Activated CD8-positive, alpha-beta memory T cell treated with anti-CD3 and anti-CD28 coated beads for 36 hours (primary cell): ENCODE results near the gene SLIT3. TPM values are rescaled to one million over a fixed set of nuclear protein-coding genes. Genes with fewer than 3 reads are reported as not detected.

Experiments
- CTCF ChIA-PET: fragments of 350-600 bp; sonication (Branson Sonifier 250); formaldehyde crosslinking; loops from one replicate; lab custom pipeline; 2021; ENCODE audit warnings: antibody characterized with exemption; lab: Charles Lee
- POLR2A ChIA-PET: fragments of 350-600 bp; sonication (Branson Sonifier 250); formaldehyde crosslinking; loops from one replicate; lab custom pipeline; 2021; ENCODE audit warnings: antibody characterized with exemption; lab: Charles Lee
- total RNA-seq, 2 experiments: library from RNA; stranded (reverse); gene quantifications; one replicate each; pipeline ENCODE4 v1.2.3, GENCODE V29; 2021

Gene SLIT3
- total RNA-seq, 2 experiments from 2014 or later = 0.50 to 0.76 TPM

DNA sequence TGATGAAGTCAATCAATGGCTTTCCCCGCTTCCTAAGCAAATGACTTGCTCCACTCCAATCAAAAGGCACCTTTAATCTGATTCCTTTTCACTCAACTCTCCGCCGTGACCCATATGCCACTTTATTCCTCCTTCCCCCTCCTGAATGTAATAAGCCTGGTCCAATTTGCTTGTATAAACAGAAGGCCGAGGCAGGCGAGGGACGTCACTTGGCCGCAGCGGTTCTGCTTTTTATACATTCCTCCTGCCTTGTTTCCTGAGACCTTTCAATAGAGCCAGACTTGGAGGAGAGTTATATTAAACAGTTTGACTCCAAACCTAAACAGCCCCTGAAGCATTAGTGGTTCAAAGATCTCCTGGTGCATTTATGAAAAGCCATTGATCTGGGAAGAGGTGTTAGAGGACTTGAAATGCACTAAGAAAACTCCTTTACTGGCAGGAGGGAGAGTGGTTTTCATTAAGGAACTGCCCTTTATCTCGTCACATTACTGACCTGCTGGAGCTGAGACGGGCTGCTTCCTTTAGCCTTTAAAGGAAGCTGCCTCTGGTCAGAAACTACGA is 273.4 kb downstream of the SLIT3 start:
- CTCF ChIA-PET = no interaction called here

DNA sequence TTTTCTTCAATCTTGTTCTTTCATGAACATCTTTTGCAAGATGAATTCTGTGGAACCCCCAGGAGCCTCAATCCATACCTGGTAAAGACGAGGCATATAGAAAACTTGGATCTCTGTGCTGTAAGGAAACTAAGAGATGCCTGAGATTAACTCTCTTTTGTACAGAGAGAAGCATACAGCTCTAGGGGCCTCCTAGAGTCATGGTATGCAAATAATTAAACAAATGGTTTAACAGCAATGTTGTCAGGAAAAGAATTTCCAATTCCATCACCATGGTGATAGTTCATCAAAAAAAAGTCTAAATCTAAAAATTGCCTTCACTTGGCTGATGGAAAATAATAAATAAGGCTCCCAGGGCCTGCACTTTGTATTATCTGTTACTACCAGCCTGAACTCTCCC is 275.4 kb downstream of the SLIT3 start:
- ChIA-PET POLR2A (no interaction called here), CTCF (no interaction called here)

More for the DNA sequence above, 273.4 kb downstream of the SLIT3 start:
- POLR2A ChIA-PET = no interaction called here

DNA sequence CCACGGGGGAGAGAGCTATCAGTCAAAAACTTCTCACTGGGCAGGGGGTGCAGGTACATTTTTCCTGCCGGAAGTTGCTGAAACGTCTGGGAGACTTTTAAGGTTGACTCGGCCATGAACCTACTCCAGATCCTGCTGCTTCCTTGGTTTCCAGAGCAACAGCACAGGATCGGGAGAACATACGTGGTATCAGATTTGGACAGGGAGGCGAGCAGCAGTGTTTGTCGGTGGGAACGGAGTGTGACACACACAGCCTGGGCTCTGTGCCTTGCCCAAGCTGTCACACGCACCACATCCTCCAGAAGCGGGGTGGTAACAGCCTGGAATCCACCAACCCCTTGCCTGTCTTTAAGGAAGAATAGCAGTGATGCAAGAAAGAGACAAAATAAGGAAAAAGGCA is 276.5 kb downstream of the SLIT3 start:
- CTCF ChIA-PET = no interaction called here
- POLR2A ChIA-PET = no interaction called here

DNA sequence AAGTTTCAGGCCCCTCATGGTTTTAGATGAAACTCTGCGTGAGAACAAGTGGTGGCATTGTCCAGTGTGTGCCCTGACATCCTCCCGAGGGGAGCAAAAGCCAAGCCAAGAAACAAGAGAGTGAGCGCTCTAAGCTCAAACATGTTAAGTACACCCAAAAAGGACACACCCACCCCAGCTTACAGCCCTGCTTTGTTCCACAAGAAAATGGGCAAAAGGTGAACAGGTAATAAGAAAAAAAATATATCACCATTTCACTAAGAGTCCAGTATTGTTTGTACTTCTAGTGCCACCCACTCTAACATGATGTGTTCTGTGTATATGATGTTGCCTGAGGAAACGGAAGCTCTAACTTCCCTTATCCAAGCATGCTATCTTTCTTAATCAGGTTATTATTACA is 278.2 kb downstream of the SLIT3 start:
- POLR2A ChIA-PET = no interaction called here

DNA sequence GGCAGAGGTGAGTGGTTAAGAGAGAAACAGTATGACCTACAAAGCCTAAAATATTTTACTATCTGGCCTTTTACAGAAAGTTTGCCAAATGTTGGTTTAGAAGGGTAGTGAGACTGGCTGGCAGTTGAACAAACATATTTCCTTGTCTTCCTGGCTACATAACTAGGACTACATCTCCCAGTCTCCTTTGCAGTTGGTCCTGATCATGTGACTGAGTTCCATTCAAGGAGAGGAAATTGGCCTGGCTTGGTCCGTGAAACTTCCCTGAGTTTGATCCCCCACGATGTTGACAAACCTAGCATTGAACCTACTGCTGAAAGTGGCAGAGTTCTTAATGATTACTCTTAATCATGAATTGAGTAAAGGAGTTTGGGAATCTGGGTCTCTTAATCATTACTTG is 280.8 kb downstream of the SLIT3 start:
- ChIA-PET CTCF (no interaction called here), POLR2A (no interaction called here)

More for the DNA sequence above, 278.2 kb downstream of the SLIT3 start:
- CTCF ChIA-PET = no interaction called here

DNA sequence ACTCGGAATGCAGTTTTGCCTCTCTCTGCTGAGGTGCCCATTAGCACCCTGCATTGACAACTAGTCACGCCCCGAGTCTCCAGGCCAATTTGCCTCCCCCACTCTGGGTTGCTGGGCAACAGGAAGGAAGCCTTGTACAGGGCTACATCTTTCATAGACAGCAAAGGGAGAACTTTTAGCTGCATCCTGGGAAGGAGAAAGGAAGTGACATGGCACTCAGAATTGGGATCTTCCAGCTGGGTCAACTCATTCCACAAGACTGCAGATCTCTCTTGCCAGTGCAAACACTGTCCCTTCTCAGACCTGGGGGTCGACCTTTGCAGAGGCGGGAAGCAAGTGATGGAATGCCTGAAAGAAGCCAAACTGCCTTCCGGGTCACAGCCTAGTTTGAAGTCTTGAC is 282.0 kb downstream of the SLIT3 start:
- ChIA-PET POLR2A (no interaction called here), CTCF (no interaction called here)

DNA sequence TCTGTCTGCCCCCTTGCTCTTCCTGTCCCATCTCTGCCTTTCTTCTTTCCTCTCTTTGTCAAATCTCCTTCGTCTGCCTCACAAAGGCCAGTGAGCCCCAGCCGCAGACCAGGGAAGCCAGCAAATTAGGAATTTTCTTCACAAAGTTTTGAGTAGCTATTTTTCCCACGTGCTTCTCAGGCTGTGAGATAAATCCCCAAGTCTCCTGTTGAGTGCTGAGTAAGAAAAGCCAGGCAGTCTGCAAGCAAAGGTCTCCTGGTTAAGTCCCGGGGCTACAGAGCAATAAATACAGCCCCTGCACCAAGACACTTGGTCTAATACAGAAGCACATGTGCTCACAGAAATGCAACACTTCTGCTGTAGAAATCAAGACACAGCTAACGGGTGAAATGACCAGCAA is 284.9 kb downstream of the SLIT3 start:
- POLR2A ChIA-PET = no interaction called here
- CTCF ChIA-PET = no interaction called here

DNA sequence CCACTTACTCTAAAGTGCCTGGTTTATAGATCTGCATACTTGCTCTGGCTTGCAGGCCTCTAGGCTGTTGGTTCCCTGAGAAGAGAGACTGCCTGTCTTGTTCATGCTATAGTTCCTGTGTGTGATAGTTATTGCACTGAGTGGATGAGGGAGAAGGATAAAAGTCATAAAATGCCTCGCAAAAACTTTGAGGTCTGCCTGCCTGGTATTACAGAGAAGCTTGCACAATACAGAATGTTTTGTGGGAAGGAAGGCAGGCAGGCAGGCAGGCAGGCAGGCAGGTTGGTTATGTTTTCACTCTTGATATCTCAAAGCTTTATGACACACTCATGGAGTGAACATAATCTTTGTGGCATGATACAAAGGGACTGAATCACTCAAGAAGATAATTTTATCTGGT is 287.1 kb downstream of the SLIT3 start:
- ChIA-PET POLR2A (no interaction called here), CTCF (no interaction called here)

DNA sequence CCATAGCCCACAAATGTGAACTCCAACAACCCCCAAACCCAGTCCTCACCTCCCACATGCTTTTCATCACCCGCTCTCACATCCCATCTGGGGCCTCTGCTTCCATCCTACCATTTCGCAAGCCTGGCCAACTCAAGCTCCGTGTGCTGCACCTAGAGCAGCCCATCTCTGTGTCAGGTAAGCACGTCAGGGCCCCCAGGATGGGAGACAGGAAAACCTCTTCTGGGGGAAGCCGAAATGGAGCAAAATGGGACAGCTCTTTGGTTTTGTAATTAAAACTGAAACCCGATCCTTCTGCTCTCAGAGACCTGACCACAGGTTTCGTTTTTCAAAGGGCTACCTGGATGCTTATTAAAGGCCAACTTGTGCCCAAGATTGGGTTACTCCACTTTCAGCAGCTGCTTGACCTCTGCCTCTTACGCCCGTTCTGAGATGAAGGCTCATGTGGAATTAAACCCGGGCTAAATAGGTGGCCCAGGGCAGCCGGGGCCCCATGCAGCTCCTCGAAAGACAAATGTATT is 287.7 kb downstream of the SLIT3 start:
- POLR2A ChIA-PET = no interaction called here
- CTCF ChIA-PET = no interaction called here

DNA sequence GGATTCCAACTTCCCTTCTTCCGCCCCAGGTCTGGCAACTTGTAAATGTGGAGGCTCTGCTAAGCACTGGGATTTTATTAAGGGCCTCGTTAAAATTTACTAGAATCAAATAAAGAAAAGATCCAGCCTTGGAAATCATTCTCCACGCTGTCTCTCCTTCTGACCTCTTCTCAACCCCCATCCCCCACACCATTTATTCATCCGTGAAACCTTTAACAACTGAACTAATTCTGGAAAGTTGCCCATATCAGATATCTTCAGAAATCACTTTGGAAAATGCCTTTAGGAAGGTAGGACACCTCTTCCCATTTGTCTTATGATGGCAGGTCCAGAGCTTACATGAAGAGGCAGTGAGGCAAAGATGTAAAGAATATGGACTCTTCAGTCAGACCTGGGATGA is 288.5 kb downstream of the SLIT3 start:
- CTCF ChIA-PET = no interaction called here
- POLR2A ChIA-PET = no interaction called here

DNA sequence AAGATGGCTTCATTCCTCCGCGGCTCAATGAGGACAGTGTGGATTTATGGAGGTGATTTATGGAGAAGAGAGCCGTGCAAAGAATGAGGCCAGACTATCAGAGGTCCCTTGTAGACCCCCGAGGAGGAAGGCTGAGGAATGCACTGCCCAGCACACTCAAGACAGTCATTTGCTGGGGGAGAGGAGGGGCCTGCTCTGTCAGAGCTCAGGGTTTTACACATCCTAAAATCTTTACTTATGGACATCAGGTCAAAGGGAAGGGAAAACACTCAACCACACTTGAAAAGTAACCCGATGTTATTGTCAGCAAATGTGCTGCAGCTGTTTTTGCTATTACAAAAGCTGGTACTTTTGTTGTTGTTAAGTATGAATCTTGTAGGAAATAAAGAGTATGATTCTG is 289.5 kb downstream of the SLIT3 start:
- CTCF ChIA-PET = no interaction called here
- POLR2A ChIA-PET = no interaction called here

DNA sequence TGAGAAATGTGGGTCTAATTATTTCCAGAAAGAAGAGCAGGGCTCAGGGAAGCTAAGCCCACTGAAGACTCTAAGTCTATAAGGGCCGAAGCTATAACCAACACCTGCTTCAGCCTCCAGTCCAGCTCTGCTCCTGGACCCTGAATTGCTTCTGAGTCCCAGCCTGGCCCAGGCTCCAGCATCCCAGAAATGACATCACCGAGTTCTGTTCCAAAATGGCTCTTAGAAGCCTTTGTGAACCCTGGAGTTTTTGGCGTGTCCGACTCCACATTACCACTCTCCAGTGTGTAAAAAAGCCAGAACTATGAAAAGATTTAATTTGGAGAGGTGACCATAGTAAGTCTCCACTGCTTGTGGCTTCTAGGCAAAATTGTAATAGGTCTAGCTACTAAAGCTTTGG is 289.9 kb downstream of the SLIT3 start:
- CTCF ChIA-PET = no interaction called here
- POLR2A ChIA-PET = no interaction called here

DNA sequence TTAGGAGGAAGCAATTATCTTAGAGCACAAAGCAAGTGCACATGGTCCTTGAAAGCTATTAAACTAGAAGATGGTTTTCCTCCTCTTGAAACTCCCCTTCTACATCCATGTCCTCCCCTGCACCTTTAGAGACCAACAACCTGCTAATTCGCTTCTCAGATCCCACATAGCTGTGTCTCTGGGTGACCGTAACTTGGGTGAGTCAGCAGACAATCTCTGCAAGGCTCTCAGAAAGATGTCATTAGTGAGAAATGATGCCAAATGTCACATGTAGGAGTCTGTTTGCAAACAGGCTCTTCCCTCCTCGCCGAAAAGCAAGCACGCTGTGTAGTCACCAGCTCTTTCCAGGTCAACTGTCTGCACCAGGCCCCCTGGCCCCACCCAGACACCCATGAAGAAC is 291.8 kb downstream of the SLIT3 start:
- ChIA-PET POLR2A (no interaction called here), CTCF (no interaction called here)

DNA sequence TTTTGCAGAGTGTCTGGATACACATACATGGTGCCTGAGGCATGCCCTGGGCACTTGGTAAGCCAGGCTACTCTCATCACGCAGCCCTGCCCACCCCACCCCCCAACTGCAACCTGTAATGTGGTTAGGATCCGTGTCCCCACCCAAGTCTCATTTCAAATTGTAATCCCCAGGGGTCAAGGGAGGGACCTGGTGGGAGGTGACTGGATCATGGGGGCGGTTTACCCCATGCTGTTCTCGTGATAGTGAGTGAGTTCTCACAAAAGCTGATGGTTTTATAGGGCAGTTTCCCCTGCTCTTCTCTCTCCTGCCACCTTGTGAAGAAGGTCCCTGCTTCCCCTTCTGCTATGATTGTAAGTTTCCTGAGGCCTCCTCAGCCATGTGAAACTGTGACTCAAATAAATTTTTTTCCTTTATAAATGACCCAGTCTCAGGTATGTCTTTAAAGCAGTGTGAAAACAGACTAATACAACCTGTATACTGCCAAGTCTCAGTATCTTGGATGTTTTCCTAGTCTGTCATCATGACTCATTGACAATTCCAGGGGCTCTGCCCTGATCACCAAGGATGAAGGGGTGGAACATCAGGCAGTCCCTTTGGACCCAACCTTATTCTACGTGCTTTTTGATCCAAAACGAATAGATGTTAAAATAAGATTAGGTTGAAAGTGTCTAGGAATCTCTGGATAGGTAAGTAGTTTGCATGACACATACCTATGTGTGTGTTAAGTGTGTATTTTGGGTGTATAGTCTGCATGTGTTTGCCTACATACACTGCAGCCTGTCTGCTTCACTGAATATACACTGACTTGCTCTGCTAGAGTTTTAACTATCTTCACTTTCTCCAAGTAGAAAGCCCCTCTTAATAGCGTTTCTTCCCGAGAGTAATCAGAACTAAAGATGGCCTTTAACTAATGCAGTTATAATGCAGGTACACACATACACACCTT is 293.8 kb downstream of the SLIT3 start:
- ChIA-PET CTCF (no interaction called here), POLR2A (no interaction called here)

DNA sequence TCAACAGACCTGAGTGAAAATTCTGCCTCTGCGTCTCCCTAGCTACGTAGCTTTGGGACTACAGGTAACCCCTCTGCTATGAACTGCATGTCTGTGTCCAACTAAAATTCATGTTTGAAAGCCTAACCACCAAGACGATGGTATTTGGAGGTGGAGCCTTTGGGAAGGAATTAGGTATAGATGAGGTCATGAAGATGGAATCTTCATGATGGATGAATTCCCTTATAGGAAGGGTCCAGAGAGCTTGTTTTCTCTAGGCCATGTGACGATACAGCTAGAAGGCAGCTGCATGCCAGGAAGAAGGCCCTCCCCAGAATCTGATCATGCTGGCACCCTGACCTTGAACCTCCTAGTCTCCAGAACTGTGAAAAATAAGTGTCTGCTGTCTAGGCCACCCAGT is 296.4 kb downstream of the SLIT3 start:
- CTCF ChIA-PET = no interaction called here
- POLR2A ChIA-PET = no interaction called here

DNA sequence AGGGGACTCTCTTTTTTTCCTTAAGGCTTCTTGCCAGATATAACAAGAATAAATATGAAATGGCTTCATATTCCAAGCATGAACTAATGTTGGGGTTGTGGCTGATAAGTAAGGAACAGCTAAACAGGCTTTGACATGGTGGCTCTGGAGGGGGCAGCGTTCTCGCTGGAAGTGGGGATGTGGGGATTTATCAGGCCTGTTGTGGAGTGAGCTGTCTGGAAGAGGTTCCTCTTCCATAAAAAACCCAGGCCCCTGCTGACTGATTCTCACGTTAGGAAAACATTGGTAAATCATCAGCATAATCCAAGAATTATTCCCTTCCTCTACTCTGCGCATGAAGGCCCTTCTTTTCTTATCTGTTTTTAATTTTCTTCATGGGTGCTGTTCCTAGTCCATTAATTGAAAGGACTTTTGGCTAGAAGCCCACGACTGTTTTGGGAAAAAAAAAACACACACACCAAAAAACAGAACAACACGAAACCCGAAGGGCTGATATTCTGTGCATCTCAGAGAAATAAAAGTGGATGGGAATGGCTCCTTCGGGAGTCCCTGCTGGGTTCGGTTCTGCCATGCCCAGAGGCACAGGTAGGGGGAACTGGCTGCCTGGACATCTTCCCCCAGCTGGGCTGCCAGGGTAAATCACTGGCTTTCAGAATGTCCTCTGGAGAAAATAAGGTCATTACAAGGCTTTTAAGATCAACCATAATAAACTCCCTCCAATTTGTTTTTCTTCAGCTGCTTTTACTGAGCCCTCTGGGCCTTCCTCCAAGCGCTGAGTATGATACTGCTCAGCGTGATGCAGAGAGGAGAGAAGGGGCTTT is 297.0 kb downstream of the SLIT3 start:
- ChIA-PET POLR2A (no interaction called here), CTCF (no interaction called here)

DNA sequence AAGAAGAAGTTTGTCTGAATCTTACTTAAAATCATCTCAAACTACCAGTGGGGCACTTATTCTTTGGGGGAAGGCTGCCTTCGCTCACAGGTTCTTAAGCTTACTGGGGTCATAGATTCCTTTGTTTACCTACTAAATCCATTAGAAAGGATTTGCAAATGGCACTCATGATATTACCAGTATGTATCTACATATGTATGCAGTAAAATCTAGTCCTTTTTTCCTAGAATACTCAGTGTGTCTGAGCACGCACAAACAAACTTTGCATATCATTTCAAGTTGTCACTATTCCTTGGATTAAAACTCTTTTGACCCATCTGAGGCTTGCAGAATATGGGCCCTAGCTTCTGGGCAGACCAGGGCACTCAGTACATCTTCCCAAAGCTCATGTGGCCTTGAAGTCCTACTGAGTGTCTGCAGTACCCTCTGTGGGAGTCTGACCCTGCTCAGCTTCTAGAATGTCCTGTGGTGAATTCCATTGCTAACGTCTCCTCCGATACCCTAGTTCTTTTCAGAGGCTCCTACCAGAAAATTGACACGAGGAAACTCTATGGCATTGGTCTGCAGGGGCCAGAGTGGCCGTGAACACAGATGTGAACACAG is 297.9 kb downstream of the SLIT3 start:
- ChIA-PET CTCF (no interaction called here), POLR2A (no interaction called here)

DNA sequence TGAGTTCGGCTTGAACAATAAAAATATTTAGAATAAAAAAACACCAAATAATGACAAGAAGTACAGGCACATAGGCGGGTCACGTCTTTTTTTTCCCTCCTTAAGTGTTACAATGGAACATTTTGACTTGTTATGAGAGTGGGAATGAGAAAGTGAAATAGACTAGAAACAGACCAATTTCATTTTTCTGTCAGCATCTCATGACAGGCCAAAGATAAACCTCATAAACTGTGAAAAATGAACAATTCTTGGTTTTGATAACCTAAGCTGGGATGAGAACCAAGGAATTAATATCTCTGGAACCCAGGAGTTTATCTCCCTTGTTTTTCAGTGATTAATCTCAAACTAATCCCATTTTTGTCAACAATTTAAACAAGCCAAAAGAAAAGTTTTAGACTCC is 299.5 kb downstream of the SLIT3 start:
- CTCF ChIA-PET = no interaction called here
- POLR2A ChIA-PET = no interaction called here

DNA sequence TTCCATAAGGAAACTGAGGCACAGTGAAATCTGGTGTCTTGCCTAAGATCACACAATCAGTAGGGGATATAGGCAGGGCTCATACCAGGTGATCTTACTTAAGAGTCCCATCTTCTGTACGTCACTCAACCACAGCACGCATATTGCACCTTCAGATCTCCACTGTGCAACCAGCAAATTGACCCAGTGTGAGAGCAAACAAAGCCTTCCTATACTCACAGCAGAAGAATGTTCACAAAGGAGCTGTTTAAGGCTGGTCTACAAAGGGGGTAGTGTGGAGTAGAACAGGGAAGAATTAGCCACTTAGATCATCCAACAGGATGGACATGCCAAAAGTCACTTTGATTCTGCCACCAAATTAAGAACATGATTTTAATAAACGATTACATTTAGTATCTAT is 305.9 kb downstream of the SLIT3 start:
- ChIA-PET POLR2A (no interaction called here), CTCF (interaction anchor here (0.5 kb wide), 1 partner anchor 76 kb away, joined by 3 read pairs; no protein-coding TSS in a partner anchor)

DNA sequence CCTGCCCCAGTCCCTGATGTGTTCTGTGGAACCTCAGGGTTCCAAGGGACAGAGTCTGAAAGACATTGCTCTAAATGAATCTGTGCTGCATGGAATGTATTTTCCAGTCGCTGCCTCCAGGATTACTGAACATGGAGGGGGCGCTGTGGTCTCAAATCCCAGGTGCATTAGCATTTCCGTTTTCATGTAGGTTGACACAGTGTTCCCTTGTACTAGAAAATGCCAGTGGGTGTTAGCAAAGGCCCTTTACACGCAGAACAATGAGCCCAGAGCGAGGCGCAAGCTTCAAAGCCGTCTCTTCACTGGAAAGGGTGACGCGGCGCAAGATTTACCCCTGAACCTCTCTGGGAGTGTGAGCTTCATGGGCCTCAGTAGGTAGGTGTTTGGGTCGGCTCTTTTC is 308.3 kb downstream of the SLIT3 start:
- POLR2A ChIA-PET = no interaction called here
- CTCF ChIA-PET = no interaction called here
